Neural crest cell (in vitro differentiated cells): ENCODE results near the gene CGNL1. TPM values are rescaled to one million over a fixed set of nuclear protein-coding genes. Genes with fewer than 3 reads are reported as not detected.

Source experiments
- DNase-seq: peaks from one replicate; pipeline ENCODE4 v3.0.0; 2021; ENCODE audit warnings: low read depth, mixed read lengths, low spot score
- H3K27ac Mint-ChIP-seq: one replicate; pipeline ENCODE4 v1.8.0; 2021; ENCODE audit warnings: mild to moderate bottlenecking, mixed read lengths; ENCODE audit not compliant: unreplicated experiment
- H3K27me3 Mint-ChIP-seq: 2 replicates; pipeline ENCODE4 v1.8.0; 2021; ENCODE audit warnings: low read depth, mild to moderate bottlenecking, mixed read lengths
- H3K36me3 Mint-ChIP-seq: 2 replicates; pipeline ENCODE4 v1.8.0; 2021; ENCODE audit warnings: low read depth, mild to moderate bottlenecking, mixed read lengths
- H3K4me1 Mint-ChIP-seq: 2 replicates; pipeline ENCODE4 v1.8.0; 2021; ENCODE audit warnings: mixed read lengths
- H3K4me3 Mint-ChIP-seq: one replicate; pipeline ENCODE4 v1.8.0; 2021; ENCODE audit warnings: mild to moderate bottlenecking, mixed read lengths
- H3K9me3 Mint-ChIP-seq: 2 replicates; pipeline ENCODE4 v1.8.0; 2021; ENCODE audit warnings: mixed read lengths
- CTCF ChIP-seq: fragments of 200-600 bp; sonication (generic); conservative IDR thresholded peaks from 2 replicates; pipeline ENCODE4 v1.5.0; 2021; ENCODE audit warnings: antibody characterized with exemption, mild to moderate bottlenecking
- total RNA-seq: library from RNA; stranded (reverse); gene quantifications from 2 replicates; pipeline ENCODE4 v1.2.1, GENCODE V29; 2021

The CGNL1 gene
- total RNA-seq, 1 donor from 2014 or later = 1.2 TPM

GRCh38 chr15:57343048-57343447 lies 33.3 kb upstream of the CGNL1 start:
- Mint-ChIP-seq H3K9me3 (peaks cover 4% of the 10 kb centered on the region), H3K4me3 (no peak overlapping the region), H3K36me3 (peaks cover 3% of the 10 kb centered on the region), H3K4me1 (peaks cover 14% of the 10 kb centered on the region), H3K27ac (no peak overlapping the region), H3K27me3 (no peaks in the 10 kb centered on the region)
- no peak for TF ChIP-seq CTCF
- no peak for DNase-seq

DNA sequence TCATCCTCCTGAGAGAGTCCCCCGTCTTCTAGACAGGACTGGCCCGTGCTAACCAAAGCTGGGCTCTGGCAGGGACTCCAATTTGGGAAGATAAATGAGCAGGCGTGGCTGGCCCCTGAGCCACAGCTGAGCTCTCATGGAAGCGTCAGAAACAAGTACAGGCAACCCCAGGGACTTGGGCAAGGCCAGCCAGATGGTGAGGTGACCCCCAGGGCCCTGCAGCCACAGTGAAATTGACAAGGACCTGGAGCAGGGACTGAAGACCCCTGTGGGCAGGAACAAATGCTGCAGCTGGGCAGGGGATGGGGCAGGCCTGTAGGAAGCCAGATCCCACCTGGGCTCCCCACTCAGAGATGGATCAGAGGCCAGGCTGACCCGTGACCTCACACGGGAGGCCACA lies 32.8 kb upstream of the CGNL1 start:
- no peak overlapping the region for H3K27ac Mint-ChIP-seq
- no peak for TF ChIP-seq CTCF
- H3K4me3 Mint-ChIP-seq = no peak overlapping the region
- H3K9me3 Mint-ChIP-seq = peaks cover 5% of the 10 kb centered on the region
- peaks cover 3% of the 10 kb centered on the region for H3K36me3 Mint-ChIP-seq
- no peaks in the 10 kb centered on the region for H3K27me3 Mint-ChIP-seq
- H3K4me1 Mint-ChIP-seq = peaks cover 12% of the 10 kb centered on the region
- DNase-seq = no peak

DNA sequence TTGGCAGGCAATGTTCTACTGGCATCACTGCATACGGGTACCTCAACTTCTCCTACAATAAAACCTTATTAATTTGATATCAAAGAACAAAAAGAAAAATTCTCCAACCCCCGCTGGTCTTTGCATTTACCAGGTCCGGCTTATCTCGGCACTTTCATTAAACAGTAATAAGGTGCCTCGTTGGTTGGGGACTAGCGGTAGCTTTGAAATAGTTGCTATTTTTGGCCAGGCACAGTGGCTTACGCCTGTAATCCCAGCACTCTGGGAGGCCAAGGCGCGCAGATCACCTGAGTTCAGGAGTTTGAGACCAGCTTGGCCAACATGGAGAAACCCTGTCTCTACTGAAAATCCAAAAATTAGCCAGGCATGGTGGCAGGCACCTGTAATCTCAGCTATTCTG lies 32.0 kb upstream of the CGNL1 start:
- no peak for TF ChIP-seq CTCF
- peaks cover 3% of the 10 kb centered on the region for H3K36me3 Mint-ChIP-seq
- H3K27ac Mint-ChIP-seq = no peak overlapping the region
- no peak overlapping the region for H3K4me3 Mint-ChIP-seq
- peaks cover 12% of the 10 kb centered on the region for H3K4me1 Mint-ChIP-seq
- no peaks in the 10 kb centered on the region for H3K27me3 Mint-ChIP-seq
- no peak for DNase-seq
- peaks cover 7% of the 10 kb centered on the region for H3K9me3 Mint-ChIP-seq

DNA sequence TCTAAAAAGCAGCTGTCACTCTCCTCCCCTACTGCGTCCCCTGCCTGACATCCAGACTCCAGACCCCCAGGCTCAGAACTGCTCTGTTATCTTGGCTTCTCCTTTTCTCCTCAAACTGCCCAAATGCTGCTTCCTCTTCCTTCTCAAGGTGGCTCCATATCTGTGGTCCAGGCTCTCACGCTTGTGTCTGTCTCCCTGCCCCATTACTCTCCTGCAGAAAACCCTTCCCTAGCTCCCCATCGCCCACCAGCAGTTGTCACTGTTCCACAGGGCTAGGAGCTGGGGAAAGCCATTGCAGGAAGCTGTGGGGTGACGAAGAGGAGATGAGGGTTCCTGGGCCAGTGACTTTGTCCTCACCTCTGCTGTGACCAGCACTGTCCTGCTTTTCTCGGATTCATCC lies 30.7 kb upstream of the CGNL1 start:
- no peak for DNase-seq
- peaks cover 7% of the 10 kb centered on the region for H3K9me3 Mint-ChIP-seq
- no peak overlapping the region for H3K4me3 Mint-ChIP-seq
- H3K4me1 Mint-ChIP-seq = peaks cover 10% of the 10 kb centered on the region
- peaks cover 3% of the 10 kb centered on the region for H3K36me3 Mint-ChIP-seq
- no peak for TF ChIP-seq CTCF
- H3K27ac Mint-ChIP-seq = no peak overlapping the region
- H3K27me3 Mint-ChIP-seq = no peaks in the 10 kb centered on the region

DNA sequence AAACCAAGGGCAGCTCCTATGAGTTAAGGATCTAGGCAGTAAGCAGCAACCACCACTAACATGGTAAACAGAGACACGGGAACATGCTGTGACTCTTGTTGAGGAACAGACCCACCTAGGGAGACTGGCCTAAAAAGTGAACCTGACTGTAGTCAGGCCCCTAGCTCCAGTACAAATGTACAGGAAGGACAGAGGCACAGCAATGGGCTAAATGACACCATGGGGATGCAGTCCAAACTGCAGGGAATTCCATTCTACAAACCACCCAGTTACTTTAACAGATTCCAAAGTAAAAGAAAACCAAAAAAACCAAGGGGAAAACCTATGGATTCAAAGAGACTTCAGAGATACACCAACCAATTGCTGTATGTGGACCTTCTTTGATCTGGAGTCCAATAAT lies 28.2 kb upstream of the CGNL1 start:
- Mint-ChIP-seq H3K9me3 (peaks cover 7% of the 10 kb centered on the region), H3K4me3 (no peak overlapping the region), H3K27me3 (no peaks in the 10 kb centered on the region), H3K27ac (no peak overlapping the region), H3K36me3 (peaks cover 3% of the 10 kb centered on the region), H3K4me1 (no peaks in the 10 kb centered on the region)
- TF ChIP-seq CTCF = no peak
- no peak for DNase-seq
